HepG2 (cell line): Measurements from ENCODE around the gene NEDD1. TPM values are rescaled to one million over a fixed set of nuclear protein-coding genes. Genes with fewer than 3 reads are reported as not detected.

ENCODE experiments used
- polyA plus RNA-seq, 8 experiments: library from polyadenylated mRNA; depleted of rRNA in 3 of 8; stranded (reverse) in 7 of 8; unstranded in 1 of 8; fragments of >200 nt; fragmentation: Illumina TruSeq in 4 of 8; extraction: Trizol in 4 of 8; gene quantifications; 2 replicates each; pipeline versions ENCODE4 v1.2.1 to v1.2.3, GENCODE V29; 2011 to 2016; ENCODE audit warnings: low read depth in 4 of 8, missing spikeins in 1 of 8, mixed read lengths in 1 of 8; ENCODE audit not compliant: insufficient read depth in 1 of 8
- small RNA-seq, 3 experiments: library from RNA; depleted of rRNA; stranded (forward); fragments of <200 nt; gene quantifications; one replicate each; pipeline ENCODE3, GENCODE V24; 2012; ENCODE audit warnings: low read depth in 2 of 3, low replicate concordance in 1 of 3; ENCODE audit not compliant: insufficient read length in 3 of 3, insufficient read depth in 2 of 3
- total RNA-seq, 5 experiments: library from RNA; depleted of rRNA; stranded (reverse); fragments of >200 nt; fragmentation: Illumina TruSeq; extraction: Trizol; gene quantifications; 2 replicates each; pipeline ENCODE4 v1.2.3, GENCODE V29; 2016; ENCODE audit warnings: low read depth in 1 of 5

Gene NEDD1
- total and polyA plus RNA-seq, 2 of the 13 experiments (the other 11 are each of a cell fraction or from before 2014, with no cell fraction given): 11.2 to 21.5 TPM

Small RNA genes lying within 50 kb of the gene (small RNA-seq; reads per million reads assigned to genes)
- gene RF00019: 0 reads per million in 3 experiments
